Prostate gland (tissue), 2 donors: ENCODE results near the gene COL6A5. TPM values are rescaled to one million over a fixed set of nuclear protein-coding genes. Genes with fewer than 3 reads are reported as not detected.
A peak's percentile ranks its signal among the peaks of the same experiment; 100 is the strongest.

Experiments
- DNase-seq: peaks from one replicate; pipeline ENCODE4 v3.0.0-alpha.2; 2019; ENCODE audit warnings: low spot score
- H3K27ac ChIP-seq, 2 donors: fragments of 200-600 bp; sonication (generic); 2 replicates each; pipeline ENCODE4 v1.5.1; 2017 to 2019
- H3K27me3 ChIP-seq: fragments of 200-600 bp; sonication (generic); replicated peaks from 2 replicates; pipeline ENCODE4 v1.5.1; 2019; ENCODE audit not compliant: insufficient read depth
- H3K36me3 ChIP-seq, 2 donors: fragments of 200-600 bp; sonication (generic); 1 replicate in 1 of 2; 2 replicates in 1 of 2; pipeline versions ENCODE4 v1.5.1 to v1.8.1; 2017 to 2019
- H3K4me1 ChIP-seq: fragments of 200-600 bp; sonication (generic); replicated peaks from 2 replicates; pipeline ENCODE4 v1.5.1; 2019
- H3K4me3 ChIP-seq, 2 donors: fragments of 200-600 bp; sonication (generic); 2 replicates each; pipeline ENCODE4 v1.5.1; 2017 to 2019
- H3K9me3 ChIP-seq: fragments of 200-600 bp; sonication (generic); 2 replicates; pipeline ENCODE4 v1.5.1; 2017
- POLR2A ChIP-seq: fragments of 450-650 bp; IDR thresholded peaks from one replicate; pipeline ENCODE4 v1.6.1; 2016; ENCODE audit warnings: antibody characterized with exemption, mild to moderate bottlenecking
- POLR2AphosphoS5 ChIP-seq: sonication (generic); formaldehyde crosslinking; IDR thresholded peaks from one replicate; pipeline ENCODE4 v1.6.1; 2017; ENCODE audit warnings: antibody characterized with exemption
- WGBS: methylation state at CpG from one replicate; pipeline ENCODE4 v1.1.5; 2018; 5-methylcytosine and 5-hydroxymethylcytosine counted together
- intact Hi-C: fragments of 100-400 bp; cut with DNase I; formaldehyde crosslinking; loops from one replicate; pipeline ENCODE4 v1.14.2; 2022
- total RNA-seq, 2 donors: library from RNA; depleted of rRNA; stranded (reverse); fragments of >200 nt; gene quantifications; one replicate each; pipeline ENCODE4 v1.1.0, GENCODE V29; 2016
- TF ChIP-seq, protein P1 (sequence below), 4 experiments: fragments of 200-600 bp in 2 of 4; fragments of 450-650 bp in 2 of 4; sonication (generic) in 2 of 4; IDR thresholded peaks; 1 replicate in 3 of 4; 2 replicates in 1 of 4; pipeline ENCODE4 v1.5.1; 2016 to 2019; ENCODE audit warnings: antibody characterized with exemption in 4 of 4, mild to moderate bottlenecking in 2 of 4, moderate library complexity in 2 of 4

COL6A5 gene
- total RNA-seq, 2 donors from 2014 or later = 0.57 TPM; not detected in 1

DNA sequence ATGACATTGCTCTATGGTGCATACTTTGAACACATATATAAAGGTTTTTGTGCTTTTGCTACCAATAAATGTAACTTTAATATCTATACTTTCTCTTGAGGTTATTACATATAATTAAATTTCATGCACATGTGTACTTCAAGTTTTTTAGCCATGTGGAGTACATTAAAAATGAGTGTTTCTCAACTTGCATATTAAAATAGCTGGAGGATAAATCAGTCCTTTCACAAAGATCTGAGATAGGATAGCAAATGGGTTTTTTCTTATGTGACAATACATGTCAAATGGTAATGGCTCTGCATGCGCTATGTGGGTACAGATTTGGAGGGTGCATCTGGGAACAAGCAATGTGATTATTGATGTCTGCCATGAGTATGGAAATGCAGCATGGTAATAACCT lies 122.8 kb downstream of the COL6A5 start:
- no peaks in the 10 kb centered on the region for H3K4me1 ChIP-seq
- H3K9me3 ChIP-seq = no peaks in the 10 kb centered on the region
- DNase-seq = no peak
- intact Hi-C loops = no loop called here
- TF ChIP-seq, protein P1, sequence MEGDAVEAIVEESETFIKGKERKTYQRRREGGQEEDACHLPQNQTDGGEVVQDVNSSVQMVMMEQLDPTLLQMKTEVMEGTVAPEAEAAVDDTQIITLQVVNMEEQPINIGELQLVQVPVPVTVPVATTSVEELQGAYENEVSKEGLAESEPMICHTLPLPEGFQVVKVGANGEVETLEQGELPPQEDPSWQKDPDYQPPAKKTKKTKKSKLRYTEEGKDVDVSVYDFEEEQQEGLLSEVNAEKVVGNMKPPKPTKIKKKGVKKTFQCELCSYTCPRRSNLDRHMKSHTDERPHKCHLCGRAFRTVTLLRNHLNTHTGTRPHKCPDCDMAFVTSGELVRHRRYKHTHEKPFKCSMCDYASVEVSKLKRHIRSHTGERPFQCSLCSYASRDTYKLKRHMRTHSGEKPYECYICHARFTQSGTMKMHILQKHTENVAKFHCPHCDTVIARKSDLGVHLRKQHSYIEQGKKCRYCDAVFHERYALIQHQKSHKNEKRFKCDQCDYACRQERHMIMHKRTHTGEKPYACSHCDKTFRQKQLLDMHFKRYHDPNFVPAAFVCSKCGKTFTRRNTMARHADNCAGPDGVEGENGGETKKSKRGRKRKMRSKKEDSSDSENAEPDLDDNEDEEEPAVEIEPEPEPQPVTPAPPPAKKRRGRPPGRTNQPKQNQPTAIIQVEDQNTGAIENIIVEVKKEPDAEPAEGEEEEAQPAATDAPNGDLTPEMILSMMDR (IDR thresholded peaks at IDR 0.05) = no peak
- TF ChIP-seq POLR2A (no peak), POLR2AphosphoS5 (no peak)
- H3K4me3 ChIP-seq = no peak overlapping the region
- H3K27me3 ChIP-seq = no peaks in the 10 kb centered on the region
- WGBS = 100% methylated on average over 1 of the region's 1 CpG
- H3K36me3 ChIP-seq = no peaks in the 10 kb centered on the region
- H3K27ac ChIP-seq = no peak overlapping the region

DNA sequence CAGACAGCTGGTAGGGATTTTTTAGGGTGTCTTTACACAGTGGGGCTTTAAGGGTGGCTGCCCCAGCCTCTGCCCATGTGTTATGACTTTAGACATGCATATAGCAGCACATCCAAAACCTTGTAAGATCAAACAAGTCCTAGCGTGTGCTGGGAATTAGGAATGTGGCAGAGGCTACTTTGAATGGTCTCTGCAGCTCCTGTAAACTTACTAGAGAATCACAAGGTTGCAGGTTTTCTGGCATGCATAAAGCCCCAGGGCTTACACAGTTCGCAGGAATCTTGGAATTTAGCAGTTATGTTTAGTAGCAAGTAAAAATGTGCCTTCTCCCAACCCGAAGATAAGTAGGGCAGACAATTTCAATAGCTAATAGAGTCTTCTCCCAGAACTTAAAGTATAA lies 124.7 kb downstream of the COL6A5 start:
- TF ChIP-seq, protein P1 (IDR thresholded peaks at IDR 0.05) = no peak
- TF ChIP-seq POLR2A = no peak
- no peak for TF ChIP-seq POLR2AphosphoS5

DNA sequence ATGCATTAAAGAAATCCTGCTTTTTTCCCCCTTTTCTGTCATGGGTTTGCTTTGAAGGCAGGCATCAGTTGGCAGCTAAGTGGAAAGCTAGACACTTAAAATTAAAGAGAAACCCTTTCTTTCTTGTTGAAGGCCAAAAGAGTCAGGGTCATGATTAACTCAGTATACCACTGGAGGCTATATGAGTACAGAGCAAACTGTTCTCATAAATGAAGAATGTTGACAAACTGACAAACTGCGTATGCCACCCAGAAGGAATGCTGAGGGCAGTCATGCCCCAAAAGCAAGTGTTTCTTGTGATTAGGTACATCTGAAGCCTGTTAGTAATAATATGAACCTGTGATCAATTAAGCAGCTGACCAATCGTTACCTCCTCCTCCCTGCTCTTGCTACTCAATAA lies 127.9 kb downstream of the COL6A5 start:
- no peaks in the 10 kb centered on the region for H3K36me3 ChIP-seq
- TF ChIP-seq, protein P1 (IDR thresholded peaks at IDR 0.05) = no peak
- TF ChIP-seq POLR2A = no peak
- no peak for TF ChIP-seq POLR2AphosphoS5
- intact Hi-C loops = no loop called here
- no peaks in the 10 kb centered on the region for H3K4me1 ChIP-seq
- no peak overlapping the region for H3K27ac ChIP-seq
- no peak overlapping the region for H3K4me3 ChIP-seq
- no peaks in the 10 kb centered on the region for H3K9me3 ChIP-seq
- no peak for DNase-seq
- WGBS = 20% methylated on average over 2 of the region's 2 CpGs
- no peaks in the 10 kb centered on the region for H3K27me3 ChIP-seq

More for the DNA sequence above, 124.7 kb downstream of the COL6A5 start:
- Histone ChIP-seq H3K4me1 (no peaks in the 10 kb centered on the region), H3K27me3 (no peaks in the 10 kb centered on the region), H3K27ac (no peak overlapping the region), H3K36me3 (no peaks in the 10 kb centered on the region), H3K9me3 (no peaks in the 10 kb centered on the region), H3K4me3 (no peak overlapping the region)
- no peak for DNase-seq
- WGBS = 39% methylated on average over 3 of the region's 3 CpGs
- intact Hi-C loops = no loop called here

DNA sequence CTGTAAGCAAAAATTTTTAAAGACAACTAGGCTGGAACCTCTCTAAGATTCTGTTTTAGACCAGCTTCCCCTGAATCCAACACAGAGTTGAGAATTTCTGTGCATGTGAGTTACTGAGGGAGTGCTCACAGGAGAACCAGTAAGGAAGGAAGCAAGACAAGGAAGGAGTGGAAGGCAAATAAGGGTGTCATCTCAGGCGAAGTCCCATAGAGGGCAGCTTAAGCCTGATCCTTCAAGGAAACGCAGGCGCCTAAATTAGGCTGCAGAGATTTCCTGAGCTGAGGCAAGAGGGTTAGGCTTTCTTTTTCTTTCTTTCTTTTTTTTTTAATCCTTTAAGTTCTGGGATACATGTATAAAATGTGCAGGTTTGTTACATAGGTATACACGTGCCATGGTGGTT lies 135.3 kb downstream of the COL6A5 start:
- WGBS = 16% methylated on average over 4 of the region's 4 CpGs
- Histone ChIP-seq H3K27me3 (no peaks in the 10 kb centered on the region), H3K4me1 (no peaks in the 10 kb centered on the region), H3K27ac (no peak overlapping the region), H3K4me3 (no peak overlapping the region), H3K36me3 (no peaks in the 10 kb centered on the region), H3K9me3 (no peaks in the 10 kb centered on the region)
- no peak for DNase-seq
- intact Hi-C loops = no loop called here
- TF ChIP-seq, protein P1 (IDR thresholded peaks at IDR 0.05) = peak in 1 of 4 experiments; percentile 23
- no peak for TF ChIP-seq POLR2AphosphoS5
- no peak for TF ChIP-seq POLR2A

DNA sequence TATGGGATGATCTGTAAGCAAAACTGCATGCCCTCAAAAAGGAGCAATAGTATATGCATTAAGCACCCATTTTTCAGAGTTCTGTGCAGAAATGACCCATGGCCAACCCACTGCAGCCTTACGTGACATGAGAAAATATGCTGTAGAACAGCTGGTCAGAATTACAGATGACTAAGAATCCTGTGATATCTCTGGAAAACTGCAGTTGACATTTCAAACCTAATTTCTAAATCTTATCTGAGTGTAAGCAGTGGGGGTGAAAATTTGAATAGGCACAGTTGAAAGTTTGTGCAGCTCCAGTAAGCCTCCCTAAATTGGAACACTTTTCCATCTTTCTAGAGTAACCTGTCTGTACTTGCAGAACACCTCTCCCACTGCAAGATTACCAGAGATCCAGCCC lies 142.8 kb downstream of the COL6A5 start:
- H3K27me3 ChIP-seq = no peaks in the 10 kb centered on the region
- no peak for TF ChIP-seq POLR2AphosphoS5
- no peak for TF ChIP-seq POLR2A
- TF ChIP-seq, protein P1 (IDR thresholded peaks at IDR 0.05) = no peak
- H3K4me1 ChIP-seq = no peaks in the 10 kb centered on the region
- H3K36me3 ChIP-seq = no peaks in the 10 kb centered on the region
- no peak overlapping the region for H3K4me3 ChIP-seq
- 59% methylated on average over 1 of the region's 1 CpG for WGBS
- H3K9me3 ChIP-seq = no peaks in the 10 kb centered on the region
- DNase-seq = no peak
- intact Hi-C loops = no loop called here
- no peak overlapping the region for H3K27ac ChIP-seq
